Nucleus accumbens (tissue), 56 donors: ENCODE measurements around the gene EVC2.
A peak's percentile ranks its signal among the peaks of the same experiment; 100 is the strongest.

Experiments
- DNase-seq, 56 donors: peaks; one replicate each; lab custom pipeline; 2025; lab: John Stamatoyannopoulos, UW

The EVC2 gene

GRCh38 chr4:5712931-5713330, 4.6 kb upstream of the EVC2 start:
- DNase-seq, result no peak

GRCh38 chr4:5712517-5712916, 4.2 kb upstream of the EVC2 start:
- no peak for DNase-seq

GRCh38 chr4:5711479-5712184, 3.3 kb upstream of the EVC2 start:
- DNase-seq, result no peak

GRCh38 chr4:5710961-5711478, 2.7 kb upstream of the EVC2 start, which contains the start of gene EVC:
TSS of gene EVC (plus strand) at chr4:5711201. CDS start at chr4:5711381, 180 bp downstream.
- DNase-seq, result peak in 32 of 56 donors; percentile 2 to 73 (median 26)

- DNase-seq, result no peak
Measured at GRCh38 chr4:5710065-5710960, 2.0 kb upstream of the EVC2 start.

- DNase-seq, result no peak
Measured at GRCh38 chr4:5709207-5709575, 832 bp upstream of the EVC2 start.

GRCh38 chr4:5707778-5708448, 446 bp downstream of the EVC2 start:
- DNase-seq, result no peak

- no peak for DNase-seq
Measured at GRCh38 chr4:5707366-5707765, 993 bp downstream of the EVC2 start.

GRCh38 chr4:5706486-5707290, 1.7 kb downstream of the EVC2 start:
- no peak for DNase-seq

- no peak for DNase-seq
Measured at GRCh38 chr4:5705647-5706320, 2.6 kb downstream of the EVC2 start.

GRCh38 chr4:5704276-5704675, 4.1 kb downstream of the EVC2 start:
- no peak for DNase-seq

- DNase-seq, result no peak
Measured at GRCh38 chr4:5703831-5704230, 4.5 kb downstream of the EVC2 start.

GRCh38 chr4:5701971-5702370, 6.4 kb downstream of the EVC2 start:
- no peak for DNase-seq

GRCh38 chr4:5700459-5700858, 7.9 kb downstream of the EVC2 start:
- no peak for DNase-seq

GRCh38 chr4:5696341-5696740, 12.0 kb downstream of the EVC2 start:
- DNase-seq, result no peak

- DNase-seq, result no peak
Measured at GRCh38 chr4:5693871-5694270, 14.5 kb downstream of the EVC2 start.

GRCh38 chr4:5691491-5692132, 16.7 kb downstream of the EVC2 start:
- DNase-seq, result no peak

- no peak for DNase-seq
Measured at GRCh38 chr4:5689065-5689464, 19.3 kb downstream of the EVC2 start.

- no peak for DNase-seq
Measured at GRCh38 chr4:5686338-5686737, 22.0 kb downstream of the EVC2 start.
